GM12878 (cell line): Measurements from ENCODE around the gene DTD1. TPM values are rescaled to one million over a fixed set of nuclear protein-coding genes. Genes with fewer than 3 reads are reported as not detected.

Experiments
- ATAC-seq: fragments of 200-7000 bp; cut with Tn5 transposase; 3 replicates; pipeline ENCODE4 v1.9.1; 2020; ENCODE audit warnings: mild to moderate bottlenecking, moderate library complexity
- BruUV-seq: library from RNA; stranded (reverse); fragments of 400-500 nt; replicated peaks from 2 replicates; lab custom pipeline; 2021; lab: Mats Ljungman, UMichigan
- CTCF ChIA-PET: fragments of 300-600 bp; sonication (Branson Sonifier 250); formaldehyde crosslinking; extraction: SDS; loops from one replicate; lab custom pipeline; 2021; ENCODE audit warnings: inconsistent platforms; lab: Yijun Ruan, JAX
- POLR2A ChIA-PET: fragments of 350-600 bp; formaldehyde crosslinking; extraction: SDS; loops from one replicate; lab custom pipeline; 2021; ENCODE audit warnings: inconsistent platforms; lab: Charles Lee
- RAD21 ChIA-PET: fragments of 300-600 bp; sonication (Branson Sonifier 250); formaldehyde crosslinking; loops from one replicate; lab custom pipeline; 2023; ENCODE audit warnings: antibody characterized with exemption; ENCODE audit not compliant: unreplicated experiment; lab: Charles Lee
- SMC1A ChIA-PET: fragments of 300-600 bp; sonication (Branson Sonifier 250); formaldehyde crosslinking; loops from one replicate; lab custom pipeline; 2023; ENCODE audit not compliant: unreplicated experiment, uncharacterized antibody; lab: Charles Lee
- DNase-seq: peaks from one replicate; pipeline ENCODE4 v3.0.0-alpha.2; 2011; ENCODE audit warnings: low read depth, low spot score
- FAIRE-seq: peaks from 3 replicates; lab custom pipeline; 2011; peaks lifted over from hg19 to GRCh38; lab: Jason Lieb, UNC
- H2AFZ ChIP-seq: 2 replicates; pipeline ENCODE4 v1.6.0; 2011; ENCODE audit warnings: low read depth, low read length, control low read depth; ENCODE audit not compliant: control insufficient read depth
- H3K27ac ChIP-seq: 2 replicates; pipeline ENCODE4 v1.5.1; 2011; ENCODE audit warnings: control low read depth; ENCODE audit not compliant: control insufficient read depth, insufficient read depth
- H3K27me3 ChIP-seq, 2 experiments: replicated peaks in 1 of 2; 2 replicates each; pipeline versions ENCODE4 v1.6.0 to v1.6.1; 2011; ENCODE audit warnings: low read length in 1 of 2; ENCODE audit not compliant: control insufficient read depth in 2 of 2, insufficient read depth in 2 of 2
- H3K36me3 ChIP-seq, 2 experiments: 2 replicates each; pipeline ENCODE4 v1.5.1; 2011; ENCODE audit warnings: low read length in 1 of 2; ENCODE audit not compliant: control insufficient read depth in 2 of 2, insufficient read depth in 2 of 2
- H3K4me1 ChIP-seq: 2 replicates; pipeline ENCODE4 v1.6.1; 2011; ENCODE audit warnings: mild to moderate bottlenecking, low read length, moderate library complexity, mixed read lengths; ENCODE audit not compliant: control insufficient read depth, insufficient read depth
- H3K4me2 ChIP-seq: 2 replicates; pipeline ENCODE4 v1.6.0; 2011; ENCODE audit warnings: control low read depth; ENCODE audit not compliant: control insufficient read depth, insufficient read depth
- H3K4me3 ChIP-seq: fragments of 200-600 bp; sonication (generic); 2 replicates; pipeline ENCODE4 v1.5.1; 2016
- H3K79me2 ChIP-seq: 2 replicates; pipeline ENCODE4 v1.6.0; 2011; ENCODE audit warnings: low read length; ENCODE audit not compliant: control insufficient read depth, insufficient read depth
- H3K9ac ChIP-seq: 2 replicates; pipeline ENCODE4 v1.8.0; 2011; ENCODE audit warnings: low read length, control low read depth, mixed read lengths; ENCODE audit not compliant: control insufficient read depth, insufficient read depth
- H3K9me3 ChIP-seq: replicated peaks from 3 replicates; pipeline ENCODE4 v1.5.1; 2011; ENCODE audit warnings: mild to moderate bottlenecking, low read length; ENCODE audit not compliant: control insufficient read depth, insufficient read depth
- H4K20me1 ChIP-seq: 2 replicates; pipeline ENCODE4 v1.6.0; 2011; ENCODE audit not compliant: control insufficient read depth, insufficient read depth
- WGBS: methylation state at CpG from one replicate; pipeline ENCODE4 v1.1.6; 2016; ENCODE audit warnings: low lambda C conversion rate; ENCODE audit not compliant: insufficient replicate concordance, insufficient coverage; ENCODE audit errors: missing lambda C conversion rate; 5-methylcytosine and 5-hydroxymethylcytosine counted together
- in situ Hi-C: fragments of 300-500 bp; cut with MboI; formaldehyde crosslinking; loops from 9 replicates; pipeline ENCODE4 v1.14.3; 2018; ENCODE audit warnings: mixed read lengths
- intact Hi-C: fragments of 100-400 bp; cut with micrococcal nuclease; formaldehyde crosslinking; loops from one replicate; pipeline ENCODE4 v1.14.2; 2022; ENCODE audit not compliant: unreplicated experiment
- polyA plus RNA-seq, 11 experiments: library from polyadenylated mRNA; depleted of rRNA in 4 of 11; unstranded in 6 of 11; stranded (reverse) in 5 of 11; fragments of >200 nt; fragmentation: Nextera tagmentation in 4 of 11; fragmentation: Illumina TruSeq in 1 of 11; extraction: Ambion mirVana in 4 of 11; extraction: Trizol in 1 of 11; gene quantifications; 1 replicate in 1 of 11; 2 replicates in 10 of 11; pipeline versions ENCODE4 v1.2.1 to v1.2.3, GENCODE V29; 2011 to 2016; ENCODE audit warnings: inconsistent platforms in 2 of 11, missing spikeins in 2 of 11, low read depth in 1 of 11
- total RNA-seq, 4 experiments: library from RNA; depleted of rRNA in 3 of 4; stranded (reverse); fragments of >200 nt in 3 of 4; fragmentation: Illumina TruSeq in 1 of 4; extraction: Trizol in 1 of 4; gene quantifications; 2 replicates each; pipeline versions ENCODE4 v1.2.1 to v1.2.3, GENCODE V29; 2013 to 2021
- TF ChIP-seq, protein P1 (sequence below): fragments of 450-650 bp; IDR thresholded peaks from 2 replicates; pipeline ENCODE4 v1.6.1; 2017; ENCODE audit warnings: borderline replicate concordance
- TF ChIP-seq, protein P2 (sequence below): fragments of 450-650 bp; IDR thresholded peaks from 2 replicates; pipeline ENCODE4 v1.6.1; 2016; ENCODE audit warnings: mild to moderate bottlenecking

The DTD1 gene
- total and polyA plus RNA-seq, 10 of the 15 experiments (the other 5 are each of a cell fraction or from before 2014, with no cell fraction given) = 24.3 to 99.8 (median 63.3) TPM

DNA sequence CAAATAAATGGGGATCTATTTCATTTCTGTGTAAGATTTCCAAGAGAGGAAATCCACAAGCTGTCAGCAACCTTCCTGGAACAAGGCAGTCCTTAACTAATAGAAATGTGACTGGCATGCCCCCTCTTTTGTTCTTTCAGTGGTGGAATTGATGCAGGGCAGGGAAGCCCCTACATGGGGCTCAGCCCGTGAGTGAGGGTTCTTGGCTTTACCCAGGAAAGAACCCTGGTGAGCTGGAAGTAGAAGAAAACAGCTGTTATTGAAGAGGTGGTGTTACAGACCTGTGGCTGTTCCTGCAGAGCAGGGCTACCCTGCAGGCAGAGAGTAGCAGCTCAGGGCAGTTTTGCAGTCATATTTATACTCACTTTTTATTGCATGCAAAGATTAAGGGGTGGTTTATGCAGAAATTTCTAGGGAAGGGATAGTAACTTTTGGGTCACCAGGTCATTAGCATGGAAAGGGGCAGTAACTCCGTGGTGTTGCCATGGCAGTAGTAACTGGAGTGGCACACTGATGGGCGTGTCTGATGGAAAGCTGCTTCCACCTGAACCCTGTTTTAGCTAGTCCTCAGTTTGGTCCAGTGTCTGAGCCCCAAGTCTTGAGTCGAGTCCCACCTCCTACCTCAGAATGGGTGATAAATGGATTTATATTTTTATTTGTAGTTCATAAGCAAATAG lies 137.1 kb downstream of the DTD1 start:
- POLR2A ChIA-PET = interaction anchor here (0.7 kb wide), 1 partner anchor 73 kb away, joined by 3 read pairs; no protein-coding TSS in a partner anchor
- FAIRE-seq (no peak), ATAC-seq (no peak), DNase-seq (no peak)
- RAD21 ChIA-PET = no interaction called here
- H3K4me2 ChIP-seq = no peak overlapping the region
- H3K9me3 ChIP-seq = no peaks in the 10 kb centered on the region
- CTCF ChIA-PET = no interaction called here
- H4K20me1 ChIP-seq = no peaks in the 10 kb centered on the region
- intact Hi-C loops (no loop called here), in situ Hi-C loops (no loop called here)
- SMC1A ChIA-PET = interaction anchor here (1.0 to 1.9 kb wide), 2 partner anchors 37 to 92 kb away, joined by 4 to 5 read pairs; no protein-coding TSS in a partner anchor
- H2AFZ ChIP-seq = no peak overlapping the region
- no peaks in the 10 kb centered on the region for H3K36me3 ChIP-seq
- H3K9ac ChIP-seq = no peak overlapping the region
- TF ChIP-seq, protein P1, sequence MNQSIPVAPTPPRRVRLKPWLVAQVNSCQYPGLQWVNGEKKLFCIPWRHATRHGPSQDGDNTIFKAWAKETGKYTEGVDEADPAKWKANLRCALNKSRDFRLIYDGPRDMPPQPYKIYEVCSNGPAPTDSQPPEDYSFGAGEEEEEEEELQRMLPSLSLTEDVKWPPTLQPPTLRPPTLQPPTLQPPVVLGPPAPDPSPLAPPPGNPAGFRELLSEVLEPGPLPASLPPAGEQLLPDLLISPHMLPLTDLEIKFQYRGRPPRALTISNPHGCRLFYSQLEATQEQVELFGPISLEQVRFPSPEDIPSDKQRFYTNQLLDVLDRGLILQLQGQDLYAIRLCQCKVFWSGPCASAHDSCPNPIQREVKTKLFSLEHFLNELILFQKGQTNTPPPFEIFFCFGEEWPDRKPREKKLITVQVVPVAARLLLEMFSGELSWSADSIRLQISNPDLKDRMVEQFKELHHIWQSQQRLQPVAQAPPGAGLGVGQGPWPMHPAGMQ = no peak
- TF ChIP-seq, protein P2, sequence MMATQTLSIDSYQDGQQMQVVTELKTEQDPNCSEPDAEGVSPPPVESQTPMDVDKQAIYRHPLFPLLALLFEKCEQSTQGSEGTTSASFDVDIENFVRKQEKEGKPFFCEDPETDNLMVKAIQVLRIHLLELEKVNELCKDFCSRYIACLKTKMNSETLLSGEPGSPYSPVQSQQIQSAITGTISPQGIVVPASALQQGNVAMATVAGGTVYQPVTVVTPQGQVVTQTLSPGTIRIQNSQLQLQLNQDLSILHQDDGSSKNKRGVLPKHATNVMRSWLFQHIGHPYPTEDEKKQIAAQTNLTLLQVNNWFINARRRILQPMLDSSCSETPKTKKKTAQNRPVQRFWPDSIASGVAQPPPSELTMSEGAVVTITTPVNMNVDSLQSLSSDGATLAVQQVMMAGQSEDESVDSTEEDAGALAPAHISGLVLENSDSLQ = peak; percentile 71
- H3K27ac ChIP-seq = no peak overlapping the region
- WGBS = 66% methylated on average over 4 of the region's 4 CpGs
- BruUV-seq = no TSS peak
- H3K27me3 ChIP-seq = no peaks in the 10 kb centered on the region
- no peak overlapping the region for H3K4me3 ChIP-seq
- peaks cover 18% of the 10 kb centered on the region for H3K4me1 ChIP-seq
- no peaks in the 10 kb centered on the region for H3K79me2 ChIP-seq
